HG02852 (cell line): ENCODE measurements around the gene HSPD1.
"Not testable (repeated sequence)": the region's sequence is repeated elsewhere in the genome, so short reads cannot be mapped to it uniquely, and the experiment has no call there.

Source experiments
- ATAC-seq: cut with Tn5 transposase; IDR thresholded peaks from one replicate; pipeline ENCODE4 v1.9.1; 2021; ENCODE audit warnings: mild to moderate bottlenecking, moderate library complexity; ENCODE audit not compliant: unreplicated experiment

Gene HSPD1

GRCh38 chr2:197497326-197497725 is 2.3 kb downstream of the HSPD1 start:
- no peak for ATAC-seq

GRCh38 chr2:197496695-197497094 is 2.9 kb downstream of the HSPD1 start:
- no peak for ATAC-seq

DNA sequence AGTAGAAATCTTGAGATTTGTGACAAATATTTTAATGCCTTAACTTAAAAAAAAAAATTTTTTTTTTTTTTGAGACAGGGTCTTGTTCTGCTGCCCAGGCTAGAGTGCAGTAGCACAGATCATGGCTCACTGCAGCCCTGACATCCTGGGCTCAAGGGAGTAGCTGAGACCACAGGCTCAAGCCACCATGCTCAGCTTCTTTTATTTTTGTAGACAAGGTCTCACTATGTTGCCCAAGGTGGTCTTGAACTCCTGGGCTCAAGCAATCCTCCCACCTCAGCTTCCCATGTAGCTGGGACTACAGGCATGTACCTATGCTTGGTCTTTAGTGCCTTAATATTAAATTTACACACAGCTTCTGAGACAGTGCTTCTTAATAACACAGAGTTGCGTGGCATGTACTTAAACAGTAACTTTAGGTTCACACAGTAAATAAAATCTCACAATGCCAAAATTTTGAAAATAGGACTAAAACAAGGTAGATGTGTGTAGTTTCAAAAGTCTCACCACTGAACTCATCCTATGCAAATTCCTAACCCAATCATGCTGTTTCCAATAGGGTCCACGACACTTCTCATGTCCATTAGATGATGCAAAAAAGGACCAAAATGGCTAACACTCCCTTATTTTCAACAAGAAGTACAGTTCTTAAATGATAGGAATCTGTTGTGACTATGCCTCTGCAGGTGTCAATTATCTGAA is 4.1 kb downstream of the HSPD1 start:
- no peak for ATAC-seq

GRCh38 chr2:197487385-197487784 is 12.3 kb downstream of the HSPD1 start:
- no peak for ATAC-seq

GRCh38 chr2:197486175-197486574 is 13.5 kb downstream of the HSPD1 start:
- no peak for ATAC-seq

GRCh38 chr2:197484248-197484647 is 15.4 kb downstream of the HSPD1 start:
- ATAC-seq = not testable (repeated sequence)

GRCh38 chr2:197480165-197481036 is 19.2 kb downstream of the HSPD1 start:
- no peak for ATAC-seq

GRCh38 chr2:197477797-197478196 is 21.8 kb downstream of the HSPD1 start:
- no peak for ATAC-seq

- no peak for ATAC-seq
These were observed 27.5 kb downstream of the HSPD1 start for GRCh38 chr2:197472166-197472565.

DNA sequence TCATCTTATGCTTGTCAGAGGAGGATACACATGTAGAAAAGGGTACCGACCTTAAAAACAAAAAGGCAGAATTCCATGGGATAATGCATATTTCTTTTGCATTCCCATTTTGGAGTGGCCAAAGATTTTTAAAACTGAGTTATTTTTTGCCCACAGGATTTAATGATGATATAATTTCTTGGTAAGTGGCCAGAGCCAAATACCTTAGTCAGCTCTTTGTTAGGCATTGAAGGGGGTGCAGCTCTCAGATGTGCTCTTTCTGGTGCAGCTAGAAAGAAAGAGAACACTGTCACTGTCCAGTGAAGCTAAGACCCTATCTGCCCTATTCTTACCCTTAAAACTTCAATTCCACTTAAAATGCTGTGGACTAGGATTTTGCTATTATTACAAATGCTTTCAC is 35.5 kb downstream of the HSPD1 start:
- no peak for ATAC-seq

DNA sequence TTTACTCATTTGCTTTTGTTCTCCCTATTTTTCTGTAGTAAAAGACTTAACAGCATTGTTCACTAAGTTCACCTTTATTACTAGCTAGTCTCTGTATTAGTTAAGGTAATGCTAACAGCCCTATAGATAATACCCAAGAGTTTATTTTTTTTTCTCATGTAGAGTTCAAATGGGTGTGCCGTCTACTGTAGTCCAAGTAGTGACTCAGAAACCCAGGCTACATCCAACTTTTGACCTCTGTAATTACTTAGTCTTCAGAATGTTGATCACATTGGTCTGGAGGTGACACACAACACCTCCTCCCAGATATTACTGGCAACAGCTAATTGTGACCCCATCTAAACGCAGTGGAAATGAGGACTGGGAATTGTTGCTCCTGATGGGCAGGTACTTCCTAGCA is 38.6 kb downstream of the HSPD1 start:
- no peak for ATAC-seq

- ATAC-seq = no peak
These were observed 39.0 kb downstream of the HSPD1 start for GRCh38 chr2:197460649-197461048.

DNA sequence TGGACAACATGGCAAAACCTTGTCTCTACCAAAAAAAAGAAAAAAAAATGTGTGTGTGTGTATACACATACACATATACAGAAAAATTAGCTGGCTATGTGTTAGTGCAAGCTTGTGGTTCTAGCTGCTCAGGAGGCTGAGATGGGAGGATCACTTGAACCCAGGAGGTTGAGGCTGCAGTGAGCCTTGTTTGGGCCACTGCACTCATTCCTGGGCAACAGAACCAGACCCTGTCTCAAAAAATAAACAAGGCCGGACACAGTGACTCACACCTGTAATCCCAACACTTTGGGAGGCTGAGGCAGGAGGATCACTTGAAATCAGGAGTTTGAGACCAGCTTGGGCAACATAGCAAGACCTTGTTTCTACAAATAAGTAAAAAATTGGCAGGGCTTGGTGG is 44.2 kb downstream of the HSPD1 start:
- ATAC-seq = no peak

DNA sequence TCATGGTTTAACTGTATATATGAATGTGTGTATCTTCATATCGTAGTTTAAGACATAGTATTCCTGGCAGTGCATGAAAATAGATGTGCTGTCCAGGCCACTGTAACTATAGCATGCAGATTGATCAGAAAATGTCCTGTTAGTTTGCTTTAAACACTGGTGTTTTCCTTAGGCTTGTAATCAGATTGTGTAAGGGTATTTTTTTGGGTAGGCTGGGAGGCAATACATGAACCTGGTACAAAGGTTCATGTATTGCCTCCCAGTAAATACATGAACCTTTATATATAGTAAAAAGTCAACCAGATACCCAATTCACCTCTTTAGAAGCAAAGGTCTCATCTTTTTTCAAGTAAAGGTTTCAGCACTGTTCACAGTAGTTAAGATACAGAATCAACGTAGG is 44.7 kb downstream of the HSPD1 start:
- no peak for ATAC-seq

DNA sequence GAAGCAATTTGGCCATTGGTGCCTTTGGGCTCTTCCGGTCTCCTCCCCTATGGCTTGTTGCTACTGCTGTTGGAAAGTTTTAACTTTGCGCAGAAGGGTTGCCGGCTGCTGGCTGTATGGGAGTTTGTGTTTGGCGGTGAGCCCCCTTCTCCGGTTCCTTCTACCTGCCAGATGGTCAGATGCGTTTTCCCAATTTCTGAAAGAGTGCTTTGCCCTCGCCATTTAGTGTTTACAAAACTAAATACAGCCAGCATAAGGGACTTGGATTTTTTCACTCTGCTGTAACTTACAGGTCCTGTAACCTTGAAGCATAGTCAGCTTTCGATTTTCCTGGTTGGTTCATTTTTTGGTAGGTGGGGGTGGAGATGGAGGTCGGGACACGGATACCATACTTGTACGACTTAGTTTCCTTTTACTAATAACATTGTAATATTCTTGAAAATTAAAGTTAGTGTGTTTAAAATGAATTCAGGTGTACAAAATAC is 45.7 kb downstream of the HSPD1 start:
- ATAC-seq = peak; percentile 33

- ATAC-seq = peak; percentile 92
These were observed 46.3 kb downstream of the HSPD1 start, which contains the start of gene COQ10B for GRCh38 chr2:197453123-197453913. TSS of gene COQ10B (plus strand) at chr2:197453552. CDS start at chr2:197453561, 9 bp downstream.

- ATAC-seq = no peak
These were observed 46.9 kb downstream of the HSPD1 start for GRCh38 chr2:197452754-197453122.

- ATAC-seq = not testable (repeated sequence)
These were observed 48.7 kb downstream of the HSPD1 start for GRCh38 chr2:197450935-197451358.

DNA sequence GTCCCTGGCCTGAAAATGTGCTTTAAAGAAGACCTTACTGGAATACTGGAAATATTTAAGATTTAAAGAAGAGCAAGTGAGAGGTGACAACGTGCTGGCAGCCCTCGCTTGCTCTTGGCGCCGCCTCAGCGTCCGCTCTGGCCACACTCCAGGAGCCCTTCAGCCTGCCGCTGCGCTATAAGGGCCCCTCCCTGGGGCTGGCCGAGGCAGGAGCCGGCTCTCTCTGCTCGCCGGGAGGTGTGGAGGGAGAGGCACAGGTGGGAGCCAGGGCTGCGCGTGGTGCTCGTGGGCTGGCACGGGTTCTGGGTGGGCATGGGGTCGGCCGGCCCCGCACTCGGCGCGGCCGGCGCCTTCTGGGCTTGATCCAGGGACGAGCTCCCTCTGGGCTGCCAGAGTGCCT is 49.2 kb downstream of the HSPD1 start:
- ATAC-seq = no peak

GRCh38 chr2:197446844-197447243 is 52.8 kb downstream of the HSPD1 start:
- no peak for ATAC-seq

DNA sequence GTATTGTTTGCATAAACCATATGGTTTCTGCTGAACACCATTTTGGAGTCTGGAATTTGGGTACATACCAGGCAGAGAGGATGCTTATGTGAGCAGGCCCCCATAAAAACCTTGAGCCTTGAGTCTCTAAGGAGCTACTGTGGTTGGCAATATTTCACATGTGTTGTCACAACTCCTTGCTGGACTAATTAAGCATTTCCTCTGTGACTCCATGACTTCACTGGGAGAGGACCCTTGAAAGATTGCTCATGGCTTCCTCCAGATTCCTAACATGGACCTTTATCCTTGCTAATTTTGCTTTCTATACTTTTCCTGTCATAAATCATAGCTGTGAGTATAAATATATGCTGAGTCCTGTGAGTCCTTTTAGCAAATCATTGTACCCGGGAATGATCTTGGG is 53.9 kb downstream of the HSPD1 start:
- ATAC-seq = no peak
